Fibroblast of peridontal ligament (primary cell): ENCODE measurements around the gene REEP3.
"Not testable (repeated sequence)": the region's sequence is repeated elsewhere in the genome, so short reads cannot be mapped to it uniquely, and the experiment has no call there.

Experiments
- DNase-seq: peaks from one replicate; pipeline ENCODE4 v3.0.0-alpha.2; 2010; ENCODE audit errors: extremely low read depth

The REEP3 gene

GRCh38 chr10:63520500-63521415 lies at the start of gene REEP3:
REEP3 (plus strand) TSS chr10:63521401; CDS start chr10:63521546, 145 bp downstream.
- DNase-seq = peak; percentile 51

- DNase-seq = no peak
Observed at GRCh38 chr10:63474488-63474887, 46.7 kb upstream of the REEP3 start.

- DNase-seq = no peak
Observed at GRCh38 chr10:63477927-63478326, 43.3 kb upstream of the REEP3 start.

GRCh38 chr10:63478564-63478963 lies 42.6 kb upstream of the REEP3 start:
- DNase-seq = no peak

GRCh38 chr10:63480237-63480636 lies 41.0 kb upstream of the REEP3 start:
- no peak for DNase-seq

- peak; percentile 51 for DNase-seq
Observed at GRCh38 chr10:63481815-63482421, 39.3 kb upstream of the REEP3 start.

GRCh38 chr10:63483983-63484382 lies 37.2 kb upstream of the REEP3 start:
- DNase-seq = no peak

- no peak for DNase-seq
Observed at GRCh38 chr10:63487990-63488389, 33.2 kb upstream of the REEP3 start.

- no peak for DNase-seq
Observed at GRCh38 chr10:63489838-63490237, 31.4 kb upstream of the REEP3 start.

- DNase-seq = peak; percentile 96
Observed at GRCh38 chr10:63491588-63492316, 29.4 kb upstream of the REEP3 start.

- DNase-seq = not testable (repeated sequence)
Observed at GRCh38 chr10:63492317-63492690, 28.9 kb upstream of the REEP3 start.

GRCh38 chr10:63493004-63493403 lies 28.2 kb upstream of the REEP3 start:
- DNase-seq = no peak

- DNase-seq = no peak
Observed at GRCh38 chr10:63494951-63495350, 26.2 kb upstream of the REEP3 start.

- no peak for DNase-seq
Observed at GRCh38 chr10:63496561-63496960, 24.6 kb upstream of the REEP3 start.

GRCh38 chr10:63497321-63497720 lies 23.9 kb upstream of the REEP3 start:
- no peak for DNase-seq

GRCh38 chr10:63498665-63499064 lies 22.5 kb upstream of the REEP3 start:
- no peak for DNase-seq

- DNase-seq = not testable (repeated sequence)
Observed at GRCh38 chr10:63500551-63500950, 20.6 kb upstream of the REEP3 start.

GRCh38 chr10:63501954-63502353 lies 19.2 kb upstream of the REEP3 start:
- DNase-seq = no peak

- DNase-seq = no peak
Observed at GRCh38 chr10:63502832-63503231, 18.4 kb upstream of the REEP3 start.

GRCh38 chr10:63503395-63503794 lies 17.8 kb upstream of the REEP3 start:
- DNase-seq = no peak

- DNase-seq = peak; percentile 46
Observed at GRCh38 chr10:63504145-63504881, 16.9 kb upstream of the REEP3 start.

GRCh38 chr10:63505562-63505961 lies 15.6 kb upstream of the REEP3 start:
- DNase-seq = no peak
